KOPT-K1 (cell line): Measurements from ENCODE around the gene WDR12.
"Not testable (repeated sequence)": the region's sequence is repeated elsewhere in the genome, so short reads cannot be mapped to it uniquely, and the experiment has no call there.

Source experiments
- H3K27ac ChIP-seq: fragments of 200-600 bp; sonication (generic); 2 replicates; pipeline ENCODE4 v1.5.1; 2016; ENCODE audit warnings: antibody characterized with exemption, mild to moderate bottlenecking, low read depth, low read length; ENCODE audit not compliant: poor library complexity, severe bottlenecking
- H3K36me3 ChIP-seq: fragments of 200-600 bp; sonication (generic); 2 replicates; pipeline ENCODE4 v1.5.1; 2017; ENCODE audit warnings: antibody characterized with exemption, mild to moderate bottlenecking, low read length, moderate library complexity; ENCODE audit not compliant: insufficient read depth
- H3K9me3 ChIP-seq: fragments of 200-600 bp; sonication (generic); 2 replicates; pipeline ENCODE4 v1.5.1; 2017; ENCODE audit warnings: antibody characterized with exemption, low read length, mild to moderate bottlenecking; ENCODE audit not compliant: insufficient read depth, poor library complexity, severe bottlenecking

The WDR12 gene

GRCh38 chr2:202912342-202913201 is 1.1 kb upstream of the WDR12 start:
- H3K27ac ChIP-seq = peak overlapping the region; percentile 89
- not testable (repeated sequence) for H3K36me3 ChIP-seq, H3K9me3 ChIP-seq

- peak overlapping the region; percentile 89 for H3K27ac ChIP-seq
- peaks cover 13% of the 10 kb centered on the region for H3K36me3 ChIP-seq
- H3K9me3 ChIP-seq = no peaks in the 10 kb centered on the region
Measured at GRCh38 chr2:202911203-202911511, 316 bp downstream of the WDR12 start.

- Histone ChIP-seq H3K9me3 (no peaks in the 10 kb centered on the region), H3K36me3 (peaks cover 18% of the 10 kb centered on the region), H3K27ac (peak overlapping the region; percentile 3)
Measured at GRCh38 chr2:202910698-202911097, 775 bp downstream of the WDR12 start.

GRCh38 chr2:202910250-202910649 is 1.2 kb downstream of the WDR12 start:
- Histone ChIP-seq H3K27ac (peak overlapping the region; percentile 3), H3K36me3 (peaks cover 22% of the 10 kb centered on the region)

GRCh38 chr2:202909394-202910192 is 1.9 kb downstream of the WDR12 start:
- Histone ChIP-seq H3K27ac (no peak overlapping the region), H3K36me3 (peaks cover 29% of the 10 kb centered on the region), H3K9me3 (peaks cover 4% of the 10 kb centered on the region)

More at GRCh38 chr2:202910250-202910649, 1.2 kb downstream of the WDR12 start:
- not testable (repeated sequence) for H3K9me3 ChIP-seq

GRCh38 chr2:202908186-202908585 is 3.3 kb downstream of the WDR12 start:
- Histone ChIP-seq H3K9me3 (peaks cover 9% of the 10 kb centered on the region), H3K36me3 (peaks cover 40% of the 10 kb centered on the region)

GRCh38 chr2:202905507-202905906 is 6.0 kb downstream of the WDR12 start:
- not testable (repeated sequence) for H3K27ac ChIP-seq, H3K9me3 ChIP-seq
- H3K36me3 ChIP-seq = peaks cover 62% of the 10 kb centered on the region

More at GRCh38 chr2:202908186-202908585, 3.3 kb downstream of the WDR12 start:
- H3K27ac ChIP-seq = no peak overlapping the region

GRCh38 chr2:202885190-202885589 is 26.3 kb downstream of the WDR12 start:
- no peak overlapping the region for H3K27ac ChIP-seq
- peaks cover 96% of the 10 kb centered on the region for H3K36me3 ChIP-seq
- H3K9me3 ChIP-seq = no peaks in the 10 kb centered on the region

- Histone ChIP-seq H3K36me3 (peaks cover 96% of the 10 kb centered on the region), H3K9me3 (no peaks in the 10 kb centered on the region), H3K27ac (no peak overlapping the region)
Measured at GRCh38 chr2:202883987-202884675, 27.3 kb downstream of the WDR12 start.

- peaks cover 86% of the 10 kb centered on the region for H3K36me3 ChIP-seq
- H3K27ac ChIP-seq = no peak overlapping the region
- H3K9me3 ChIP-seq = no peaks in the 10 kb centered on the region
Measured at GRCh38 chr2:202881570-202881969, 29.9 kb downstream of the WDR12 start.

- peaks cover 49% of the 10 kb centered on the region for H3K36me3 ChIP-seq
- no peak overlapping the region for H3K27ac ChIP-seq
- H3K9me3 ChIP-seq = no peaks in the 10 kb centered on the region
Measured at GRCh38 chr2:202877699-202878098, 33.8 kb downstream of the WDR12 start.

GRCh38 chr2:202871300-202872141 is 40.0 kb downstream of the WDR12 start, which contains the start of gene ICA1L:
ICA1L (minus strand) TSS chr2:202871766; CDS start chr2:202829009, 42,757 bp downstream.
- Histone ChIP-seq H3K27ac (peak within 1 kb of the TSS; percentile 71), H3K9me3 (no peaks in the 10 kb centered on the region), H3K36me3 (no peaks in the 10 kb centered on the region)

- Histone ChIP-seq H3K36me3 (no peaks in the 10 kb centered on the region), H3K9me3 (no peaks in the 10 kb centered on the region), H3K27ac (peak overlapping the region; percentile 71)
Measured at GRCh38 chr2:202870431-202871299, 40.8 kb downstream of the WDR12 start.
